GM18499 (cell line): ENCODE data around the gene CTDSP1.

Experiments
- ATAC-seq: cut with Tn5 transposase; IDR thresholded peaks from one replicate; pipeline ENCODE4 v1.9.1; 2021; ENCODE audit warnings: moderate number of reproducible peaks; ENCODE audit not compliant: insufficient read depth, unreplicated experiment

Gene CTDSP1

DNA sequence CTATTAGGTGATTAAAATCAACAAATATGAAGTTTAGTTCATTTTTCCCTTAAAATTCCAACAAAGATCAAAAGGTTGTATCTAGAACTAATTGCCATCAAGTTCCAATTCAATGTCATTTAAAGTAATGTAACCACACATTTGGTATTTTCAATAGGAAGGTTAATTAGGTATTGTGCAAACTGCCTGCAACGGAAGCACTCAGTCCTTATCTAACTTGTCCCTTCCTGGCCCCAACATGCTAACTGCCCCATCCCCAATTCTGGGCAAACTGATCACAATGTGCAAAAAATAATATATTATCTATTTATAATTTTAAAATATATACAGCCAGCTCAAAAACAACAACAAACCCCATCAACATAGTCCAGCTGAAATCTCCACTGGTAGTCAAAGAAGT, 52.4 kb downstream of the CTDSP1 start:
- no peak for ATAC-seq
